Sigmoid colon (tissue), 3 donors: ENCODE measurements around the gene RPL5.

Experiments
- POLR2A ChIP-seq, 2 donors: fragments of 450-650 bp; IDR thresholded peaks; one replicate each; pipeline ENCODE4 v1.6.1; 2016; ENCODE audit warnings: antibody characterized with exemption in 2 of 2, mild to moderate bottlenecking in 2 of 2, moderate library complexity in 2 of 2
- TF ChIP-seq, protein P1 (sequence below), 4 experiments: fragments of 450-650 bp in 3 of 4; fragments of 200-600 bp in 1 of 4; IDR thresholded peaks; one replicate each; pipeline ENCODE4 v1.5.1; 2016 to 2019; ENCODE audit warnings: antibody characterized with exemption in 4 of 4, mild to moderate bottlenecking in 3 of 4, moderate library complexity in 2 of 4

- TF ChIP-seq, protein P1, sequence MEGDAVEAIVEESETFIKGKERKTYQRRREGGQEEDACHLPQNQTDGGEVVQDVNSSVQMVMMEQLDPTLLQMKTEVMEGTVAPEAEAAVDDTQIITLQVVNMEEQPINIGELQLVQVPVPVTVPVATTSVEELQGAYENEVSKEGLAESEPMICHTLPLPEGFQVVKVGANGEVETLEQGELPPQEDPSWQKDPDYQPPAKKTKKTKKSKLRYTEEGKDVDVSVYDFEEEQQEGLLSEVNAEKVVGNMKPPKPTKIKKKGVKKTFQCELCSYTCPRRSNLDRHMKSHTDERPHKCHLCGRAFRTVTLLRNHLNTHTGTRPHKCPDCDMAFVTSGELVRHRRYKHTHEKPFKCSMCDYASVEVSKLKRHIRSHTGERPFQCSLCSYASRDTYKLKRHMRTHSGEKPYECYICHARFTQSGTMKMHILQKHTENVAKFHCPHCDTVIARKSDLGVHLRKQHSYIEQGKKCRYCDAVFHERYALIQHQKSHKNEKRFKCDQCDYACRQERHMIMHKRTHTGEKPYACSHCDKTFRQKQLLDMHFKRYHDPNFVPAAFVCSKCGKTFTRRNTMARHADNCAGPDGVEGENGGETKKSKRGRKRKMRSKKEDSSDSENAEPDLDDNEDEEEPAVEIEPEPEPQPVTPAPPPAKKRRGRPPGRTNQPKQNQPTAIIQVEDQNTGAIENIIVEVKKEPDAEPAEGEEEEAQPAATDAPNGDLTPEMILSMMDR (IDR thresholded peaks at IDR 0.05) = no peak
- TF ChIP-seq POLR2A (IDR thresholded peaks at IDR 0.05) = no peak
Measured at GRCh38 chr1:92843429-92844352, 11.9 kb downstream of the RPL5 start.
